ENCODE results near the gene MYLK.

The MYLK gene

GRCh38 chr3:123744064-123744463 lies 140.1 kb downstream of the MYLK start:
- H3K4me3 ChIP-seq (ENCODE audit: low read length, poor library complexity, severe bottlenecking): no peak overlapping the region
- no peaks in the 10 kb centered on the region for H3K4me1 ChIP-seq (ENCODE audit: insufficient read depth, low read length, poor library complexity, severe bottlenecking)
- no peaks in the 10 kb centered on the region for H3K36me3 ChIP-seq (ENCODE audit: insufficient read depth, low read length)
- no peaks in the 10 kb centered on the region for H4K20me1 ChIP-seq (ENCODE audit: insufficient read depth, low read length, poor library complexity, severe bottlenecking)
- TF ChIP-seq EZH2phosphoT487 (IDR thresholded peaks at IDR 0.05; ENCODE audit: borderline replicate concordance): no peak
- TF ChIP-seq CTCF (conservative IDR thresholded peaks at IDR 0.05; ENCODE audit: low read length): no peak
- no peaks in the 10 kb centered on the region for H3F3A ChIP-seq (ENCODE audit: low read depth)
- H3K4me2 ChIP-seq (ENCODE audit: low read depth, low read length, poor library complexity, severe bottlenecking): no peak overlapping the region
- H3K9me2 ChIP-seq (replicated peaks; ENCODE audit: low read depth, low read length): no peaks in the 10 kb centered on the region
- no peaks in the 10 kb centered on the region for H3K79me2 ChIP-seq (ENCODE audit: insufficient read depth, low read length)
- no peak overlapping the region for H2AFZ ChIP-seq (ENCODE audit: low read length)
- no peaks in the 10 kb centered on the region for H3K9me3 ChIP-seq (ENCODE audit: insufficient read depth, low read depth, low read length)
- H3K9ac ChIP-seq (ENCODE audit: low read depth, low read length, poor library complexity, severe bottlenecking): no peak overlapping the region
- no peaks in the 10 kb centered on the region for H3K27me3 ChIP-seq (ENCODE audit: insufficient read depth, low read length, poor library complexity, severe bottlenecking)

DNA sequence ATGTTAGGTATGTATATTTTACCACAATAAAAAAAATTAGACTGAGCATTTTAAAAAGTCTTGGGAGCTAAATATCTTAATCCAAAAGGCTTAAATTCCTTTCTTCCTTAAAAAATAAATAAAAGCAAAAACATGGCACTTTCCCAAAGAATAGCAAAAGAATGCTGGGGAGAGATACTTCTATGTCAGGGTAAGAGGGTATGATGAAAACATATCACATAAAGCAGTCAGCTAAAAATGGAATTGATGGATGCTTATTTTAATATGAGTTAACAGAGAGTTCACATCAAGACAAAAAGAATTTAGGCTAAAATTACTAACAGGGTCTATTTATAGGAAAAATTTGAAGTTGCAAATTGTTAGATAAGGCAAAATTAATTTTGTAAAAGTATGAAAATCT lies 141.0 kb downstream of the MYLK start:
- H3K4me1 ChIP-seq (ENCODE audit: insufficient read depth, low read length, poor library complexity, severe bottlenecking): no peaks in the 10 kb centered on the region
- no peak for TF ChIP-seq EZH2phosphoT487 (IDR thresholded peaks at IDR 0.05; ENCODE audit: borderline replicate concordance)
- no peak for TF ChIP-seq CTCF (conservative IDR thresholded peaks at IDR 0.05; ENCODE audit: low read length)
- no peaks in the 10 kb centered on the region for H3K79me2 ChIP-seq (ENCODE audit: insufficient read depth, low read length)
- H3K4me3 ChIP-seq (ENCODE audit: low read length, poor library complexity, severe bottlenecking): no peak overlapping the region
- no peak overlapping the region for H2AFZ ChIP-seq (ENCODE audit: low read length)
- H4K20me1 ChIP-seq (ENCODE audit: insufficient read depth, low read length, poor library complexity, severe bottlenecking): no peaks in the 10 kb centered on the region
- no peaks in the 10 kb centered on the region for H3K27me3 ChIP-seq (ENCODE audit: insufficient read depth, low read length, poor library complexity, severe bottlenecking)
- no peak overlapping the region for H3K4me2 ChIP-seq (ENCODE audit: low read depth, low read length, poor library complexity, severe bottlenecking)
- no peak overlapping the region for H3K9ac ChIP-seq (ENCODE audit: low read depth, low read length, poor library complexity, severe bottlenecking)
- H3K9me3 ChIP-seq (ENCODE audit: insufficient read depth, low read depth, low read length): no peaks in the 10 kb centered on the region
- no peaks in the 10 kb centered on the region for H3K36me3 ChIP-seq (ENCODE audit: insufficient read depth, low read length)
- H3K9me2 ChIP-seq (replicated peaks; ENCODE audit: low read depth, low read length): no peaks in the 10 kb centered on the region
- H3F3A ChIP-seq (ENCODE audit: low read depth): no peaks in the 10 kb centered on the region

DNA sequence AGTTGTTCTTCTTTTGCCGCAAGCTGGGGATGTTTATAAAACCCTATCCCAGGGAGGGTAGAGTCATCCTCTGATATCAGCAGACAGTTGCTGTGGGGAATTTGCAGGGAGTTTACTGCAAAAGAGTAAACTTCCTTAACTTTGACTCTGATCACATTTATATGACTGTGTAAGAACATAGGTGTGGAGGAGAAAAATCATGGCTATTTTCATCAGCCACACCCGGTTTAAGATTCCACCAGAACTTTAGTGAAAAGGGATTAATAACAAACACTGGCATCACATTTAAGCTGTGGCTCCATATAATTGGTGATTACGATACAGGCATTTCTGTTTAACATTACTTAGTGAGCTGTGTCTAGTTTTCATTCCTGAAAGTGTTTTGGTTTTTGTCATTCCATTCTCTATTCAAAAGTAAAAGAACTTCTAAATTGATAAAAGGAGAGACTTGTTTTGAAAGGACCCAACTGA lies 143.1 kb downstream of the MYLK start:
- H3K4me2 ChIP-seq (ENCODE audit: low read depth, low read length, poor library complexity, severe bottlenecking): no peak overlapping the region
- H3K9ac ChIP-seq (ENCODE audit: low read depth, low read length, poor library complexity, severe bottlenecking): no peak overlapping the region
- no peaks in the 10 kb centered on the region for H3K9me3 ChIP-seq (ENCODE audit: insufficient read depth, low read depth, low read length)

More for the DNA sequence above, 143.1 kb downstream of the MYLK start:
- H3K4me3 ChIP-seq (ENCODE audit: low read length, poor library complexity, severe bottlenecking): no peak overlapping the region
- no peaks in the 10 kb centered on the region for H3K36me3 ChIP-seq (ENCODE audit: insufficient read depth, low read length)
- no peaks in the 10 kb centered on the region for H3K27me3 ChIP-seq (ENCODE audit: insufficient read depth, low read length, poor library complexity, severe bottlenecking)
- no peaks in the 10 kb centered on the region for H3K9me2 ChIP-seq (replicated peaks; ENCODE audit: low read depth, low read length)
- no peaks in the 10 kb centered on the region for H4K20me1 ChIP-seq (ENCODE audit: insufficient read depth, low read length, poor library complexity, severe bottlenecking)
- H2AFZ ChIP-seq (ENCODE audit: low read length): no peak overlapping the region
- H3K79me2 ChIP-seq (ENCODE audit: insufficient read depth, low read length): no peaks in the 10 kb centered on the region
- no peaks in the 10 kb centered on the region for H3F3A ChIP-seq (ENCODE audit: low read depth)
- no peak for TF ChIP-seq CTCF (conservative IDR thresholded peaks at IDR 0.05; ENCODE audit: low read length)
- TF ChIP-seq EZH2phosphoT487 (IDR thresholded peaks at IDR 0.05; ENCODE audit: borderline replicate concordance): no peak
- H3K4me1 ChIP-seq (ENCODE audit: insufficient read depth, low read length, poor library complexity, severe bottlenecking): no peaks in the 10 kb centered on the region

All from Loucy (cell line).